ENCODE measurements around the gene KIAA0930.

DNA sequence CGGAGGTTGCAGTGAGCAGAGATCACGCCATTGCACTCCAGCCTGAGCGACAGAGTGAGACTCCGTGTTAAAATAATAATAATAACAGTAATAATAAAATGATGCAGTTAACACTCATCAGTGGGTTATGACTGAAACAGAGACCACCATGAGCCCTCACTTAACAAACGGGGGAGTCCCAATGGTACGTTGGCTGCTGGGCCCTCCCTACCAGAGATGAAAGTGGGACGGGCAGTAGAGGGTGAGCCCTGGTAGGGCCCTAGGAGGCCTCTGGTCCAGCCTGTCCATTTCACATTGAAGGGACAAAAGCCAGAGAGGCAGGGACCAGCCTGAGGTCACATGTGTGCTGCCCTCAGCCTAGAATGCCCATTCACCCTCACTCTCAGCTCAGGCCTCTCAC lies 13.7 kb upstream of the KIAA0930 start:
- TF ChIP-seq, protein P1, sequence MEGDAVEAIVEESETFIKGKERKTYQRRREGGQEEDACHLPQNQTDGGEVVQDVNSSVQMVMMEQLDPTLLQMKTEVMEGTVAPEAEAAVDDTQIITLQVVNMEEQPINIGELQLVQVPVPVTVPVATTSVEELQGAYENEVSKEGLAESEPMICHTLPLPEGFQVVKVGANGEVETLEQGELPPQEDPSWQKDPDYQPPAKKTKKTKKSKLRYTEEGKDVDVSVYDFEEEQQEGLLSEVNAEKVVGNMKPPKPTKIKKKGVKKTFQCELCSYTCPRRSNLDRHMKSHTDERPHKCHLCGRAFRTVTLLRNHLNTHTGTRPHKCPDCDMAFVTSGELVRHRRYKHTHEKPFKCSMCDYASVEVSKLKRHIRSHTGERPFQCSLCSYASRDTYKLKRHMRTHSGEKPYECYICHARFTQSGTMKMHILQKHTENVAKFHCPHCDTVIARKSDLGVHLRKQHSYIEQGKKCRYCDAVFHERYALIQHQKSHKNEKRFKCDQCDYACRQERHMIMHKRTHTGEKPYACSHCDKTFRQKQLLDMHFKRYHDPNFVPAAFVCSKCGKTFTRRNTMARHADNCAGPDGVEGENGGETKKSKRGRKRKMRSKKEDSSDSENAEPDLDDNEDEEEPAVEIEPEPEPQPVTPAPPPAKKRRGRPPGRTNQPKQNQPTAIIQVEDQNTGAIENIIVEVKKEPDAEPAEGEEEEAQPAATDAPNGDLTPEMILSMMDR (IDR thresholded peaks at IDR 0.05) = no peak
- no peak for TF ChIP-seq POLR2A (IDR thresholded peaks at IDR 0.05)

Data from right lobe of liver (tissue), 4 donors.